NCI-H748 (cell line): Measurements from ENCODE around the gene CC2D1B.
A peak's percentile ranks its signal among the peaks of the same experiment; 100 is the strongest.

Source experiments
- DNase-seq: peaks from one replicate; lab custom pipeline; 2025; ENCODE audit not compliant: unreplicated experiment; lab: John Stamatoyannopoulos, UW

The CC2D1B gene

DNA sequence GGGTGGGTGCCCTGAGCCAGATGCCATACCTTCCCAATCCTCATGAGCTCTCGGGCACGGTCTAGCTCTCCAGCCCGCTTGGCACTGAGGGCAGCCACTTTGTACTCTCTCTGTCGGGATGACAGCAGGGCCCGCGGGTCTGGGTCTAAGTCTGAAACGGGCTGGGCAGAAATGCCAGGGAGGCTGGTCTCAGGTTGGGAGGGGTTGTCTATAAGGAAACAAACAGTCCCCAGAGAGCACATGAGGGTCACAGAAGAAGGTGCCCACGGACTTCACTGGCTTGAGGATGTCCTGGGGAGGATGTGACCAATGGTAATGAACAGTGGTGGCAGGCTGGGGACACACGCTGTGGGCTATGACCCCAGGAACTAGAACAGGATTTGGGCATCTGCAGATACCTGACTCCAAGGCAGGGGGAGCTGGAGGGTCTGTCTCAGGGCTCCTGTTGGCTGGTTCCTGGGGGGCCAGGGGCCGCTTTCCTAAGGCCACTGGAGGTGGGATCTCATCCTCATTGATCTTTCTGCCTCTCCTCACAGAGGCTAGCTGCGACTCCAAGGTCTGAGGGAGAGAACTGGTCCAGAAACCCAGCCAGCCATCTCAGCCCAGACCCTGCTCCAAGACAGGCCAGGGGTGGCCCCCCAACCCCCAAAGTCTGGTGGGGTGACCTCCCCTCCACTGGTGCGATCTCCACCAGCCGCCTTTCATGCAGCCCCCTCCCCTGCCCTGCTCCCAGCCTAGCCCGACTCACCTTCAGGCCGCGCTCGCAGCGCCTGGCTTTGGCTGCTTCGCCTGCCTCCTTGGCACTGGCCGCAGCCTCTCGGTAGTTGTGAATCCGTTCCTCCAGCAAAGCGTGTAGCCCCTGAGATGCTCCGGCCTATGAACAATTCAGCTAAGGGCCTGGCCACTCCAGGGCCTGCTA is 6.1 kb downstream of the CC2D1B start:
- no peak for DNase-seq

DNA sequence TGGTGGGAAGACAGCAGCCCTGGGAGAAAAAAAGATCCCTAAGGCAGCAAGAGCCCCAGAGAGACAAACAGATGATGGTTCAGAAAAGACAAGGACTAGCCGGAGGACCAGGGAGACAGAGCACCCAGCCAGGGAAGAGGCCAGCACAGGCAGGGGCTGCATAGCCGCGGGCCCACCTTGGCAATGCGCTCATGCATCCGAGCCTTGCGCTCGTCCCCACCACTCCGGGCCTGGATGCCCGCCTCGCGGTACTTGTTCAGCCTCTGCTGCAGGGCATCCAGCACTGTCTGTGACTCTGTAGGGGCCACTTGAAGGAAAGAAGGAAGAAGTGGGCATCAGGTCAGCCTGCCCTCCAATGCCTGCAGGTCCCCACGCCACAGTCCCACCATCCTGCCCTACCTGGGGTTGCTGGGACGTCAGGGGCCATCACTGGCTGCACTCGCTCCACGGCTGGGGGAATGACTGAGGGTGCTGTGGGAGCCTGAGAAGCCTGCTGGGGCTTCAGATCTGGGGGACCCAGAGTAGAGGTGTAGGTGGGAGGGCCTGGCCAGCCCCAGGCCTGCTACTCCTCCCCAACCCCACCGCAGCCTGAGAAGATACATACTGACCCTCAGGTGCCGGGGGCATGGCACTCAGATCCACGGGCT is 7.0 kb downstream of the CC2D1B start:
- no peak for DNase-seq

GRCh38 chr1:52357397-52357796 is 8.6 kb downstream of the CC2D1B start:
- no peak for DNase-seq

GRCh38 chr1:52356818-52357355 is 9.1 kb downstream of the CC2D1B start:
- DNase-seq = no peak

DNA sequence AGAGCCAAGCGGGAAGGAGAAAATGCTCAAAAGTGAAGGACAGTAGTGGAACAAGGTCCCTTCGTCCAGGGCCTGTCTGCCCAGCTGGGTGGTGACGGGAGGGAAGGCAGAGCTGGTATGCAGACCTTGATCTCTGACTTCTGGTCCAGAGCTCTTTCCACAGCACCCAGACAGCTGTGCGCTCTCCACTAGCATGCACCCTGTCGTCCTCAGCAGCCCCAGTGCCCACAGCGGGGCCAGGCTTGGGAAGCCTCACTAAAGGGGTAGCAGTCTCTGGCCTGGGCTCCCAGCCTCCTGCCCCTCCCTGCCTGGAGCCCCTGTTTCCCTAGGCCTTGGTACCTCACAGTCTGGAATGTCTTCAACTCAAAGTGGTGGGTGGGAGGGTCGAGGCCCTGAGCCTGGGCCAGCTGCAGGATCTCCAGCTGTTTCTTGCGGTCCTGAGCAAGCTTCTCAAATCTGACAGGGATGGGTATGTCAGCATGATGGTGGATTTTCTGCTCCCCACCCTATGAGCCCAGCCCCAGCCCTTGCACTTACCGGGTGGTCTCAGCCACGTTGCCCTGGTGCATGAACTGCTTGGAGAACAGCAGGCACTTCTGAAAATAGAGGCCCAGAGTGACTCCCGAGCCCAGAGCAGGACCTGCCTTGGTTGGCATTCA is 10.0 kb downstream of the CC2D1B start:
- DNase-seq = no peak

DNA sequence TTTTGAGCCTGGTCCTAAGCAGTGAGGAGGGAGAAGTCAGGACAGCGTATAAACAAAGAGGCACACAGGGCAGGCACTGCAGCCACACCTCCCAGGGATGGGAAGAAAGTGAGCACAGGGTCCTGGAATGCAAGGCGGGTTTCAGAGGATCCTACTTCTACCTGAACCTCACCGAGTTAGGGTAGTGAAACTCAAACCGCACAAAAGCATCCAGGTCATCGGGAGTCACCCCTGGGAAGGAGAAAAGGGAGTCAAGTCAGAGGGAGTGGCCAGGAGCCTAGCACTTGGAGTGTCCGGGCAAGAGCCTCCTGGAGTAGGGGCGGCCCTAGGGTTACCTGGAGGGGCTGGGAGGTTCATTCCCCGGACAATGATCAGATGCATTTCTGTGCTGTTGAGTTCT is 10.6 kb downstream of the CC2D1B start:
- no peak for DNase-seq

- no peak for DNase-seq
Observed at GRCh38 chr1:52352690-52353089, 13.3 kb downstream of the CC2D1B start.

DNA sequence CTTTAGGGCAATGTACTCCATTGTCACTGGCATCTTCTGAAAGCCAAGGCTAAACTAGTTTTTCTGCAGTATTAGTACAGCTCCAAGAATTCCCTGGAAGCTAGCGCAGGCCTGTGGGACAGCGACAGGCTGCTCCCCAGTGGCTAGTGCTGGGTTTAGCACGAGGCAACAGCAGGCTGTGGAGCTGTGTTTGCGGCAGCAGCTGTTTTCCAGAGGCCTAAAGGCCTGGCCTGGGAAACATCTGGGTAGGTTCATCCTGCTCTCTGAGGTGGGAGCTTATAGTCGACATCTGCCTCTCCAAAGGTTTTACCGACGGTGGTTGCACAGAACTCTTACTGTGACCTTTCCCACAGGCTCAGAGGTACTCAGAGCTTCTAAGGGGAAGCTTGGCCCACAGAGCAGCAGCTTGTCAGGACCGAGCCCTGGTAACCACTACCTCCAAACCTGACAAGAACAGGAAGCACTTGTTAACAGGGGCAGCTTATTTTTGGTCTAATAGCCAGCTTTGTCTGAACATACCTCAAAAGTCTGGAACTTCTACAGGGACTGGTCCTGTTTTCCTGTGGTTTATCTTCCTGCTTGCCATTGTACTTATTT is 17.2 kb downstream of the CC2D1B start:
- DNase-seq = peak; percentile 35

DNA sequence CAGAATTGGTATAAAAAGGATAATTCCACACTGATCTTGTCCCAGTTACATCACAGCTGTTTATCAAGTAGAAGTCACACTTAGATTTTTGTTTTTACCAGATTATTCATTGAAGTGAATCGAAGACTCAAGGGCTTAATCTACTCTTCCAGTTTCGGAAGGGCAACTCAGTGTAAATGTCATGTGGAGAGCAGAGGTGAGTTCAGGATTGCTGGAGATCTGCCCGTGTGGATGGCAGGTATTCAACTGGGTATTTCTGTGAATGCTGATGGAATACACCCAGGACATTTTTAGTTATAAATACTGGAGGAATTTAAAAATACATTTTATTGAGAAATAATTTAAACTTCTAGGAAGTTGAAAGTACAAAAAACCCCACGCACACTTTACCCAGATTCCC is 19.4 kb downstream of the CC2D1B start:
- DNase-seq = no peak

- no peak for DNase-seq
Observed at GRCh38 chr1:52345252-52345651, 20.8 kb downstream of the CC2D1B start.

DNA sequence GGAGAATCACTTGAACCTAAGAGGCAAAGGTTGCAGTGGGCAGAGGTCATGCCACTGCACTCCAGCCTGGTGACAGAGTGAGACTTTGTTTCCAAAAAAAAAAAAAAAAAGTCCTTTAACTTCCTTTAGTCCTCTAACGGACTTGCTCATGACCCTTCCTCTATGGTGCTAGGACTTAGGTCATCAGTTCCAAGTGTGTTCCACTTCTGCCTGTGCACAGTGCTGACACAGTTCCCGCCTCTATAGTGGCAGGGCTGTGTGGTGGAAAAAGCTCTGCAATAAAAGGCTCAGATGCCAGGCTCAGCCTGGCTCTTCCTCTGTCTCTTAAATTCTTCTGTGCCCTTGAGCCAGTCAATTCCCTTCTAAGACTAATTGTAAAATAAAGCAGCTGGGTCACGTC is 22.0 kb downstream of the CC2D1B start:
- DNase-seq = no peak

GRCh38 chr1:52341655-52342260 is 24.2 kb downstream of the CC2D1B start:
- DNase-seq = no peak

- DNase-seq = no peak
Observed at GRCh38 chr1:52337439-52337838, 28.6 kb downstream of the CC2D1B start.

DNA sequence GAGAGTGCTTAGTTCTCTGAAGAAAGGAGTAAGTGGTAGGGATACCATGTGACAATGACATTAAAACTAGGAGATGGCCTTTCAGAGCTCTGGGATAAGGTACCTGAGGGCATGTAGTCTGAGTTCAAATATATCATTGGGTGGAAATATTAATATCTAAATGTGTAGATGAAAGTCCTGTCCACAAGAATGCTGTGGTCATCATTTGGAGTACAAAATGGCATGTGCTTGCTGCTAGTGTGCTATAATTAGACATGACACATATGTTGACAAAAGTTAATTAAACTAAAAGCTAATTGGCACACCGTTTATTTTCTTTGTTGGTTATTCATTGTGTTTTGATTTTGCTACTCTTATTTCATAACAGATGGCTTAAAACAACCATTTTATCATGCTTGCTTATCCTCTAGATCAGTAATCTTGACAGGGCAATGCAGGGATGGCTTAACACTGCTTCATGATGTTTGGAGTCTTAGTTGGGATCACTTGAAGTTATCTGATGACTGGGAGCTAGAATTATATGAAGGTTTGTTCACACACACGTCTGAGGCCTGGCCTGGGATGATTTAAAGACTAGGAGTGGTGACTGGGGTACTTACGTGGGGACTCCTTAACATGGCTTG is 31.0 kb downstream of the CC2D1B start:
- DNase-seq = no peak

GRCh38 chr1:52332411-52332810 is 33.6 kb downstream of the CC2D1B start:
- DNase-seq = no peak

DNA sequence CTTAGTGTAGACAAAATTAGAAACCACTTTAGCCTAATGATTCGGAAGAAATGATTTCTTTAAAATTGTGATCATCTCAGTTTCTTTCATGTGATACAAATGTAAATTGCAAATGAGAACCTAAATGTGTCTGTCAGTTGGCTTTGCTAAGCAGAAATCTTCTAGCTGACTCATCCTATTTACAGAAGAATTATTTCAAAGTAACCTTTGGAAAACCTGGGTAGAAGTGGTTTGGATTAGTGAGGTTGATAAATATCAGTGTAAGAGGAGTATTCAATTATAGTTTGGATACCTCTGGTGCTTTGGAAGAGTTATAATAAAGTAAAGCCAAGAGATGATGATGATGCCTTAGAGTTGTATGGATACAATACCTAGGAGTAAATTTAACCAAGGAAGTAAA is 37.4 kb downstream of the CC2D1B start:
- DNase-seq = no peak

DNA sequence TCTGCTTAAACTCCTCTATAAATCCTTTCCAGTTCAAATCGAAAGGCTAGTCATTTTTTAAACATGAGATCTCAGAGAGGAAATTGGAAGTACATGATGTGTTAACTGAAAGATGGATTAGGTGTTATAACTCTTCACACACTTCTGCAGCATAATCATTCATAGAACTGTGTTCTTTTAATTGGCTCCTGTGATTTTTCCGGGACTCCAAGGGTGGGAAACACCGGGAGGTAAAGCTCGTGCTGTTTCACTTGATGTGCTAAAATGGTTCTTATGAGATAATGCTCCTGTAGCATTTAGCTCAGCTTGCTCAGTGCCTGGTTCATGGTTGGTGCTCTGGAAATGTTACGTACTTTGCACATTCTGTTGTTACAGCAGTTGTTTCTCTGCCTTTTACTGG is 40.2 kb downstream of the CC2D1B start:
- DNase-seq = no peak

DNA sequence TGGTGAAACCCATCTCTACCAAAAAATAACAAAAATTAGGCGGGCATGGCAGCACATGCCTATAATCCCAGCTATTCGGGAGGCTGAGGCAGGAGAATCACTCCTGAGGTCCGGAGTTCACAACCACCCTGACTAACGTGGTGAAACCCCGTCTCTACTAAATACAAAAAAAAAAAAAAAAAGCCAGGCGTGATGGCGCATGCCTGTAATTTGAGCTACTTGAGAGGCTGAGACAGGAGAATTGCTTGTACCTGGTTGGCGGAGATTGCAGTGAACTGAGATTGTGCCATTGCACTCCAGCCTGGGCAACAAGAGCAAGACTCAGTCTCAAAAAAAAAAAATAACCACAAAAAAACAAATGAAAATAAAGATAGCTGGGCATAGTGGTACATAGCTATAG is 42.3 kb downstream of the CC2D1B start:
- peak; percentile 27 for DNase-seq

GRCh38 chr1:52321061-52321460 is 44.9 kb downstream of the CC2D1B start:
- DNase-seq = no peak

DNA sequence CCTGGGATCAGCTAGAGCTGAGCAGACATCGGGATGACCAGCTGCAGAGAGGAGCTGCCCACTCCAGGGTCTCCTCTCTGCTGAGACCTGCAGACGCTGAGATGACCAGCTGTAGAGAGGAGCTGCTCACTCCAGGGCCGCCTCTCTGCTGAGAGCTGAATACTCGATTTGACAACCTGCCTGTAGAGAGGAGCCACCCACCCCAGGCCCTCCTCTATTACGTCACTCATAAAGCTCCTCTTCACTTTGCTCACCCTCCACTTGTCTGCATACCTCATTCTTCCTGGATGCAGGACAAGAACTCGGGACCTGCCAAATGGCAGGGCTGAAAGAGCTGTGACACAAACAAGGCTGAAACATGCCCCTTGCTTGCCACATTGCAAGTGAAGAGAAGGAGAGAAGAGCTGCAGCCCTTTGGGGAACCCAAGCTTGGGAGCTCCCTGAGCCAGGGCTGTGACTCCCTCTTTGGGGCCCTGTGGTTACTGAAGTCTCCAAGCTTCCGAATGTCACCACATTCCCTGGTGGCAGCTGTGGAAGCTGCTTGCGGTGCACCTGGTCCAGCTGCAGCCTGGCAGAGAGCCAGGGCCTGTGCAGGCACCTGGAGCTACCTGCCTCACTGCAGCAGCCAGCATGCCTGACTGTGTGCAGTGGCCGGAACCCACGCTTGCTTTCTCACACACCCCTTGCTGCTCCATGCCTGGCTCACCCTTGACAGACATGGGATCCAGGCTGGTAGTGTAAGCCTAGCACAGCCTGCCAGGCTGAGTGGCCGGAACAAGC is 59.6 kb downstream of the CC2D1B start:
- peak; percentile 77 for DNase-seq
